Transverse colon (tissue), 4 donors: ENCODE data around the gene CFAP157. TPM values are rescaled to one million over a fixed set of nuclear protein-coding genes. Genes with fewer than 3 reads are reported as not detected.

Experiments
- DNase-seq: peaks from one replicate; pipeline ENCODE4 v3.0.0-alpha.2; 2019
- H3K27ac ChIP-seq, 4 donors: fragments of 200-600 bp; sonication (generic); 2 replicates each; pipeline ENCODE4 v1.5.1; 2016 to 2018; ENCODE audit warnings: inconsistent platforms in 4 of 4
- H3K27me3 ChIP-seq: fragments of 200-600 bp; sonication (generic); 2 replicates; pipeline ENCODE4 v1.5.1; 2017; ENCODE audit warnings: inconsistent platforms
- H3K36me3 ChIP-seq, 4 donors: fragments of 200-600 bp; sonication (generic); 2 replicates each; pipeline ENCODE4 v1.5.1; 2017 to 2019; ENCODE audit warnings: inconsistent platforms in 4 of 4
- H3K4me1 ChIP-seq, 4 donors: fragments of 200-600 bp; sonication (generic); 2 replicates each; pipeline ENCODE4 v1.5.1; 2017 to 2020; ENCODE audit warnings: inconsistent platforms in 4 of 4
- H3K4me3 ChIP-seq, 4 donors: fragments of 200-600 bp; sonication (generic); 1 replicate in 1 of 4; 2 replicates in 3 of 4; pipeline versions ENCODE4 v1.5.1 to v1.6.1; 2017 to 2019; ENCODE audit warnings: inconsistent platforms in 4 of 4
- H3K9me3 ChIP-seq, 2 donors: fragments of 200-600 bp; sonication (generic); 2 replicates each; pipeline ENCODE4 v1.5.1; 2017 to 2019; ENCODE audit warnings: inconsistent platforms in 2 of 2
- EP300 ChIP-seq: sonication (generic); formaldehyde crosslinking; IDR thresholded peaks from one replicate; pipeline ENCODE4 v1.6.1; 2017; ENCODE audit warnings: antibody characterized with exemption, low read depth
- POLR2A ChIP-seq: fragments of 450-650 bp; IDR thresholded peaks from one replicate; pipeline ENCODE4 v1.6.1; 2016; ENCODE audit warnings: antibody characterized with exemption, mild to moderate bottlenecking, moderate library complexity
- POLR2AphosphoS5 ChIP-seq, 3 donors: sonication (generic); formaldehyde crosslinking; IDR thresholded peaks; one replicate each; pipeline ENCODE4 v1.6.1; 2016; ENCODE audit warnings: antibody characterized with exemption in 3 of 3
- WGBS, 2 donors: methylation state at CpG; one replicate each; pipeline ENCODE4 v1.1.5; 2018; ENCODE audit warnings: low coverage in 1 of 2; 5-methylcytosine and 5-hydroxymethylcytosine counted together
- in situ Hi-C, 4 donors: fragments of 200-750 bp; cut with MboI; loops; one replicate each; pipeline versions ENCODE4 v1.15.0 to v1.15.1; 2017; ENCODE audit warnings: low sequenced_read_pairs in 3 of 4, low pct_ligation_motif_present in 1 of 4, low pct_unique_long_range_greater_than_20kb in 1 of 4
- intact Hi-C: fragments of 100-400 bp; cut with DNase I; formaldehyde crosslinking; loops from one replicate; pipeline ENCODE4 v1.15.1; 2023; ENCODE audit warnings: low total_unique reads
- total RNA-seq, 4 donors: library from RNA; depleted of rRNA; stranded (reverse); fragments of >200 nt; gene quantifications; one replicate each; pipeline ENCODE4 v1.1.0, GENCODE V29; 2016
- TF ChIP-seq, protein P1 (sequence below), 5 experiments: fragments of 200-600 bp in 3 of 5; fragments of 450-650 bp in 2 of 5; sonication (generic) in 3 of 5; IDR thresholded peaks; 1 replicate in 2 of 5; 2 replicates in 3 of 5; pipeline ENCODE4 v1.5.1; 2016 to 2017; ENCODE audit warnings: antibody characterized with exemption in 5 of 5, inconsistent platforms in 3 of 5, mild to moderate bottlenecking in 2 of 5, moderate library complexity in 1 of 5

Gene CFAP157
- total RNA-seq, 4 donors from 2014 or later, result not detected

- in situ Hi-C loops (no loop called here), intact Hi-C loops (no loop called here)
- no peak overlapping the region for H3K4me3 ChIP-seq
- no peaks in the 10 kb centered on the region for H3K27me3 ChIP-seq
- WGBS, 2 donors, result 80 to 89% methylated on average over 3 to 5 of the region's 5 CpGs
- H3K4me1 ChIP-seq, result peaks cover 0 to 13% (median 7%) of the 10 kb centered on the region in 4 donors
- H3K36me3 ChIP-seq, result no peaks in the 10 kb centered on the region
- peak overlapping the region in 2 of 4 donors; percentile 74 to 86 for H3K27ac ChIP-seq
- DNase-seq, result no peak
- TF ChIP-seq POLR2A (no peak), EP300 (no peak), POLR2AphosphoS5 (IDR thresholded peaks at IDR 0.05) (no peak)
- TF ChIP-seq, protein P1, sequence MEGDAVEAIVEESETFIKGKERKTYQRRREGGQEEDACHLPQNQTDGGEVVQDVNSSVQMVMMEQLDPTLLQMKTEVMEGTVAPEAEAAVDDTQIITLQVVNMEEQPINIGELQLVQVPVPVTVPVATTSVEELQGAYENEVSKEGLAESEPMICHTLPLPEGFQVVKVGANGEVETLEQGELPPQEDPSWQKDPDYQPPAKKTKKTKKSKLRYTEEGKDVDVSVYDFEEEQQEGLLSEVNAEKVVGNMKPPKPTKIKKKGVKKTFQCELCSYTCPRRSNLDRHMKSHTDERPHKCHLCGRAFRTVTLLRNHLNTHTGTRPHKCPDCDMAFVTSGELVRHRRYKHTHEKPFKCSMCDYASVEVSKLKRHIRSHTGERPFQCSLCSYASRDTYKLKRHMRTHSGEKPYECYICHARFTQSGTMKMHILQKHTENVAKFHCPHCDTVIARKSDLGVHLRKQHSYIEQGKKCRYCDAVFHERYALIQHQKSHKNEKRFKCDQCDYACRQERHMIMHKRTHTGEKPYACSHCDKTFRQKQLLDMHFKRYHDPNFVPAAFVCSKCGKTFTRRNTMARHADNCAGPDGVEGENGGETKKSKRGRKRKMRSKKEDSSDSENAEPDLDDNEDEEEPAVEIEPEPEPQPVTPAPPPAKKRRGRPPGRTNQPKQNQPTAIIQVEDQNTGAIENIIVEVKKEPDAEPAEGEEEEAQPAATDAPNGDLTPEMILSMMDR (IDR thresholded peaks at IDR 0.05), result no peak
- no peaks in the 10 kb centered on the region for H3K9me3 ChIP-seq
These were observed 8.4 kb upstream of the CFAP157 start for GRCh38 chr9:127698386-127698785.

GRCh38 chr9:127698985-127699670, 7.7 kb upstream of the CFAP157 start:
- H3K4me1 ChIP-seq, result peaks cover 0 to 13% (median 7%) of the 10 kb centered on the region in 4 donors
- no peaks in the 10 kb centered on the region for H3K9me3 ChIP-seq
- intact Hi-C loops, result no loop called here
- WGBS, 2 donors, result 22 to 100% methylated on average over 2 to 41 of the region's 41 CpGs
- in situ Hi-C loops, result no loop called here
- H3K36me3 ChIP-seq, result no peaks in the 10 kb centered on the region
- TF ChIP-seq POLR2AphosphoS5 (IDR thresholded peaks at IDR 0.05), result peak; percentile 52 to 59 (median 59)
- TF ChIP-seq POLR2A, result peak; percentile 52
- TF ChIP-seq, protein P1 (IDR thresholded peaks at IDR 0.05), result peak in 4 of 5 experiments; percentile 8 to 48 (median 28)
- no peak for TF ChIP-seq EP300
- DNase-seq, result peak; percentile 95
- H3K4me3 ChIP-seq, result peak overlapping the region in 2 of 4 donors; percentile 20 to 35
- no peaks in the 10 kb centered on the region for H3K27me3 ChIP-seq
- H3K27ac ChIP-seq, result peak overlapping the region; percentile 68 to 86 (median 76)

DNA sequence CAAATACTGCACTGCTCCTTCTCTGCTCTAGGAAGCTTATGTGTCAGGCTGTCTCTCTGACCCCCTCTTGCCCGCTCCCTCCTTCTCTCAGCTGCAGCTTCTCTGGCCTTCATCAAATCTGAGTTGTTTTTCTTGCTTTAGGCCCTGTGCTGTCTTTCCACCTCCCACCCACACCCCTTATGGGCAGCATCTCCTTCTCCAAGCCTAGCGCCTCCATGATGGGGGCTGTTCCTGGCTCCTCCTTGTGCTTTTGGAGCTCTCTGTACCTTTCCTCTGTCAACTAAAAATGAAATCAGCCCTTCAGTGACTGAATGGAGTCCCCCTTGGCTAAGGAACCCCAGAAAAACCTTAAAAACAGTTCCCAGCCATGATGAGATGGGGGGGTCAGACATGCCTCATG, 6.6 kb upstream of the CFAP157 start:
- intact Hi-C loops (no loop called here), in situ Hi-C loops (no loop called here)
- H3K4me3 ChIP-seq, result no peak overlapping the region
- peaks cover 0 to 13% (median 7%) of the 10 kb centered on the region in 4 donors for H3K4me1 ChIP-seq
- no peaks in the 10 kb centered on the region for H3K9me3 ChIP-seq
- H3K36me3 ChIP-seq, result no peaks in the 10 kb centered on the region
- H3K27ac ChIP-seq, result peak overlapping the region in 2 of 4 donors; percentile 79 to 86
- 80 to 96% methylated on average over 2 of the region's 2 CpGs for WGBS, 2 donors
- H3K27me3 ChIP-seq, result no peaks in the 10 kb centered on the region
- TF ChIP-seq, protein P1 (IDR thresholded peaks at IDR 0.05), result no peak
- TF ChIP-seq POLR2AphosphoS5 (IDR thresholded peaks at IDR 0.05) (no peak), POLR2A (no peak), EP300 (no peak)
- no peak for DNase-seq

DNA sequence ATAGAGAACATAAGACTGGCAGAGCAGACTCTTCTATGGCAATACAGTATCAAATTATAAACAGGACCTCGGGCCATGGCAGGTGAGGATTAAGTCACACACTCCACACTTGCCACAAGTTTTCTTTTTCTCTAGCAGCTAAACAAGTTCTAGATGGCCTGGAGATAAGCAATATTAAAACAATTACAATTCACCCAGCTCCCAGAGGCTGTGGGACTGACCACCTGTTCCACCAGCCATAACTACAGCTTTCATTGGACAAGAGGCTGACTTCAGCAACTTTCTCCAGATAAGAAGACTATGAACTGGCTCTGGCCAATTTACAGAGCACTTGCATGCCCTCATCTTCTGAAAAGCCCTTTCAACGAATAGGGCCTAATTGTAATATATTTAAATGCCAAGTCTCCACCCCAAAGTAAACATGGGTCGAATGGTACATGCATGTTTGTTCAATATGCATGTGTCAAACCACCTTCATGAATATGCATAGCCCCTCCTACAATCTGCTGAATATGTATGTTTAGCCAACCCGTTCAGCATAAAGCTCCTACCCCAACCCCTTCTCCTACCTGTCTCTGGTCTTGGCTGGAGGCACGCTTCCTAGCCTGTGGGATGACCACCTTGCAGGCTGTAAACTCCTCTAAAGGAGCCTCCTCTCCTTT, 6.1 kb upstream of the CFAP157 start:
- intact Hi-C loops, result no loop called here
- H3K9me3 ChIP-seq, result no peaks in the 10 kb centered on the region
- H3K4me3 ChIP-seq, result no peak overlapping the region
- no peaks in the 10 kb centered on the region for H3K27me3 ChIP-seq
- no peak for DNase-seq
- TF ChIP-seq EP300, result no peak
- no peak for TF ChIP-seq POLR2A
- TF ChIP-seq, protein P1 (IDR thresholded peaks at IDR 0.05), result no peak
- TF ChIP-seq POLR2AphosphoS5 (IDR thresholded peaks at IDR 0.05), result no peak
- in situ Hi-C loops, result no loop called here
- H3K27ac ChIP-seq, result no peak overlapping the region
- WGBS, 2 donors, result 73% methylated on average over 5 of the region's 5 CpGs; no CpG with 5 or more reads in 1 of the 2 donors
- peaks cover 0 to 13% (median 7%) of the 10 kb centered on the region in 4 donors for H3K4me1 ChIP-seq
- no peaks in the 10 kb centered on the region for H3K36me3 ChIP-seq
